OCI-LY7 (cell line): ENCODE data around the gene SDC3. TPM values are rescaled to one million over a fixed set of nuclear protein-coding genes. Genes with fewer than 3 reads are reported as not detected.

Experiments used
- BruUV-seq: library from RNA; stranded (reverse); fragments of 400-500 nt; replicated peaks from 2 replicates; lab custom pipeline; 2021; lab: Mats Ljungman, UMichigan
- CTCF ChIA-PET: fragments of 300-600 bp; sonication (Branson Sonifier 250); formaldehyde crosslinking; loops from one replicate; lab custom pipeline; 2022; ENCODE audit warnings: antibody characterized with exemption; ENCODE audit not compliant: unreplicated experiment; lab: Charles Lee
- POLR2A ChIA-PET: fragments of 300-600 bp; sonication (Branson Sonifier 250); formaldehyde crosslinking; loops from one replicate; lab custom pipeline; 2022; ENCODE audit warnings: antibody characterized with exemption; lab: Charles Lee
- DNase-seq: peaks from one replicate; pipeline ENCODE4 v3.0.0-alpha.2; 2015; ENCODE audit warnings: low spot score
- H2AFZ ChIP-seq: fragments of 200-600 bp; sonication (generic), shearing (Covaris generic); 2 replicates; pipeline ENCODE4 v1.6.1; 2014; ENCODE audit warnings: mild to moderate bottlenecking, antibody characterized with exemption, low read length, moderate library complexity
- H3K27ac ChIP-seq: fragments of 200-600 bp; sonication (generic); 2 replicates; pipeline ENCODE4 v1.5.1; 2014; ENCODE audit warnings: mixed run types, low read depth, mild to moderate bottlenecking, moderate library complexity, low read length, inconsistent platforms; ENCODE audit not compliant: poor library complexity, severe bottlenecking
- H3K36me3 ChIP-seq: fragments of 200-600 bp; sonication (generic); 2 replicates; pipeline ENCODE4 v1.6.1; 2014; ENCODE audit warnings: mild to moderate bottlenecking, antibody characterized with exemption, low read length, moderate library complexity, mixed read lengths; ENCODE audit not compliant: insufficient read depth
- H3K4me1 ChIP-seq: fragments of 200-600 bp; sonication (generic); 2 replicates; pipeline ENCODE4 v1.5.1; 2014; ENCODE audit warnings: mild to moderate bottlenecking, low read length; ENCODE audit not compliant: insufficient read depth, poor library complexity, severe bottlenecking
- H3K4me2 ChIP-seq: fragments of 200-600 bp; sonication (generic); 2 replicates; pipeline ENCODE4 v1.6.1; 2014; ENCODE audit warnings: mild to moderate bottlenecking, low read length
- H3K4me3 ChIP-seq: fragments of 200-600 bp; sonication (generic); 2 replicates; pipeline ENCODE4 v1.5.1; 2014; ENCODE audit warnings: mild to moderate bottlenecking, low read depth, low read length; ENCODE audit not compliant: poor library complexity, severe bottlenecking
- H3K79me2 ChIP-seq: fragments of 200-600 bp; sonication (generic); 2 replicates; pipeline ENCODE4 v1.6.1; 2016; ENCODE audit warnings: low read depth, mild to moderate bottlenecking, low read length, moderate library complexity, mixed read lengths; ENCODE audit not compliant: insufficient read depth
- H3K9me2 ChIP-seq: fragments of 200-600 bp; sonication (generic); 2 replicates; pipeline ENCODE4 v1.6.1; 2016; ENCODE audit warnings: mild to moderate bottlenecking, low read length, mixed read lengths; ENCODE audit not compliant: insufficient read depth
- H3K9me3 ChIP-seq: fragments of 200-600 bp; sonication (generic); 2 replicates; pipeline ENCODE4 v1.6.1; 2014; ENCODE audit warnings: mild to moderate bottlenecking, mixed run types, low read length, mixed read lengths
- H4K20me1 ChIP-seq: fragments of 200-600 bp; sonication (generic); 2 replicates; pipeline ENCODE4 v1.6.1; 2014; ENCODE audit warnings: mild to moderate bottlenecking, antibody characterized with exemption, low read length, moderate library complexity, mixed read lengths; ENCODE audit not compliant: insufficient read depth
- EZH2phosphoT487 ChIP-seq: fragments of 200-600 bp; sonication (generic); IDR thresholded peaks from 2 replicates; pipeline ENCODE4 v1.6.1; 2018; ENCODE audit warnings: low read depth, borderline replicate concordance, mild to moderate bottlenecking, mixed run types, antibody characterized with exemption, low read length, moderate library complexity, mixed read lengths
- intact Hi-C: fragments of 100-400 bp; cut with micrococcal nuclease; formaldehyde crosslinking; loops from one replicate; pipeline ENCODE4 v1.10.0; 2022; ENCODE audit not compliant: unreplicated experiment
- total RNA-seq, 2 experiments: library from RNA; depleted of rRNA in 1 of 2; stranded (reverse); fragments of >200 nt in 1 of 2; shearing (Covaris generic) in 1 of 2; gene quantifications; 2 replicates each; pipeline ENCODE4 v1.2.3, GENCODE V29; 2014 to 2022
- TF ChIP-seq, protein P1 (sequence below): fragments of 200-600 bp; sonication (generic); conservative IDR thresholded peaks from 2 replicates; pipeline ENCODE4 v1.5.1; 2014; ENCODE audit warnings: mild to moderate bottlenecking, antibody characterized with exemption, low read length, moderate library complexity, mixed read lengths

SDC3 gene
- total RNA-seq, 2 experiments from 2014 or later = not detected

DNA sequence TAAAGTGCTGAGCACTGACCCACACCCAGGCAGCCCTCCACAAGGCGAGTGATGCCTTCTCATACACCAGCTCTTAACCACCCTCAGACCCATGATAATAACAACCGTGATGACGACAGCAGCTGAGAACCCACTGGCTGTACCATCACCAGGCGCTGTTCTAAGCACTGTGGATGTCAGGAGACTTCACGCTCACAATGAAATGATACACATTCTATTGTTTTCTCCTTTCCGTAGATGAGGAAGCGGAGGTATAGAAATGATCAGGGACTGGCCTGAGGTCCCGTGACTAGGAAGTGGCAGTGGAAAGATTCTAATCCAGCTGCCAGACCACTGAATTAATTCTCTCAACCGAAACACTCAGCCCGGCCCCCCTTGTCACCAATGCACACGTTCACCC lies 32.6 kb downstream of the SDC3 start:
- H3K79me2 ChIP-seq = no peaks in the 10 kb centered on the region
- H3K36me3 ChIP-seq = no peaks in the 10 kb centered on the region
- H4K20me1 ChIP-seq = no peaks in the 10 kb centered on the region
- no TSS peak for BruUV-seq
- no peaks in the 10 kb centered on the region for H3K9me2 ChIP-seq
- POLR2A ChIA-PET = interaction anchor here (0.6 kb wide), 1 partner anchor 1773 kb away, joined by 3 read pairs; no protein-coding TSS in a partner anchor
- no peak overlapping the region for H3K27ac ChIP-seq
- no peak overlapping the region for H3K4me2 ChIP-seq
- H3K4me1 ChIP-seq = peaks cover 2% of the 10 kb centered on the region
- H3K4me3 ChIP-seq = no peak overlapping the region
- intact Hi-C loops = no loop called here
- no peaks in the 10 kb centered on the region for H3K9me3 ChIP-seq
- DNase-seq = no peak
- no peak for TF ChIP-seq EZH2phosphoT487
- TF ChIP-seq, protein P1, sequence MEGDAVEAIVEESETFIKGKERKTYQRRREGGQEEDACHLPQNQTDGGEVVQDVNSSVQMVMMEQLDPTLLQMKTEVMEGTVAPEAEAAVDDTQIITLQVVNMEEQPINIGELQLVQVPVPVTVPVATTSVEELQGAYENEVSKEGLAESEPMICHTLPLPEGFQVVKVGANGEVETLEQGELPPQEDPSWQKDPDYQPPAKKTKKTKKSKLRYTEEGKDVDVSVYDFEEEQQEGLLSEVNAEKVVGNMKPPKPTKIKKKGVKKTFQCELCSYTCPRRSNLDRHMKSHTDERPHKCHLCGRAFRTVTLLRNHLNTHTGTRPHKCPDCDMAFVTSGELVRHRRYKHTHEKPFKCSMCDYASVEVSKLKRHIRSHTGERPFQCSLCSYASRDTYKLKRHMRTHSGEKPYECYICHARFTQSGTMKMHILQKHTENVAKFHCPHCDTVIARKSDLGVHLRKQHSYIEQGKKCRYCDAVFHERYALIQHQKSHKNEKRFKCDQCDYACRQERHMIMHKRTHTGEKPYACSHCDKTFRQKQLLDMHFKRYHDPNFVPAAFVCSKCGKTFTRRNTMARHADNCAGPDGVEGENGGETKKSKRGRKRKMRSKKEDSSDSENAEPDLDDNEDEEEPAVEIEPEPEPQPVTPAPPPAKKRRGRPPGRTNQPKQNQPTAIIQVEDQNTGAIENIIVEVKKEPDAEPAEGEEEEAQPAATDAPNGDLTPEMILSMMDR = no peak
- CTCF ChIA-PET = no interaction called here
- H2AFZ ChIP-seq = no peak overlapping the region

DNA sequence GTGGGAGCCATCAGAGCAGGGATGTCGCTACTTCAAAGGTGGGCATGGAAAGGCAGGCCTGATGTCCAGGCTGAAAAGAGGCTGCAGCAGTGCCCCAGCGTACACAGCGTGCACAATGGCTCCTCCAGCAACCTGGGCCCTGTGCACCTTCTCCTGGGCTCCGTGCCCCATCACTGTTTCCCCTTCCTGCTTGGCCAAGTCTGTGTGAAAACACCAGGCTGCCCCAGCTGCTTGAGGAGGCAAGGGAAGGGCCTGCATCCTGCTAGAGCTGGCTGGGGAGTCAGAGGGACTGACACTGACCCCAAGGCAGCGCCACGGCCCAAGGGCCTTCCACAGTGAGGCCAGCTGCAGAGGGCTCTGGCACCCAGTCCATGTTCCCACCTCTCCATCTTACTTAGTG lies 33.4 kb downstream of the SDC3 start:
- Histone ChIP-seq H3K79me2 (no peaks in the 10 kb centered on the region), H3K4me1 (no peaks in the 10 kb centered on the region), H3K9me2 (no peaks in the 10 kb centered on the region), H3K4me2 (no peak overlapping the region), H2AFZ (no peak overlapping the region), H3K9me3 (no peaks in the 10 kb centered on the region), H4K20me1 (no peaks in the 10 kb centered on the region), H3K27ac (no peak overlapping the region), H3K36me3 (no peaks in the 10 kb centered on the region), H3K4me3 (no peak overlapping the region)
- intact Hi-C loops = no loop called here
- POLR2A ChIA-PET = interaction anchor here (0.5 to 0.6 kb wide), 2 partner anchors 35 to 1774 kb away, joined by 3 read pairs; no protein-coding TSS in a partner anchor
- TF ChIP-seq, protein P1 = no peak
- no peak for TF ChIP-seq EZH2phosphoT487
- no peak for DNase-seq
- CTCF ChIA-PET = no interaction called here
- BruUV-seq = no TSS peak

DNA sequence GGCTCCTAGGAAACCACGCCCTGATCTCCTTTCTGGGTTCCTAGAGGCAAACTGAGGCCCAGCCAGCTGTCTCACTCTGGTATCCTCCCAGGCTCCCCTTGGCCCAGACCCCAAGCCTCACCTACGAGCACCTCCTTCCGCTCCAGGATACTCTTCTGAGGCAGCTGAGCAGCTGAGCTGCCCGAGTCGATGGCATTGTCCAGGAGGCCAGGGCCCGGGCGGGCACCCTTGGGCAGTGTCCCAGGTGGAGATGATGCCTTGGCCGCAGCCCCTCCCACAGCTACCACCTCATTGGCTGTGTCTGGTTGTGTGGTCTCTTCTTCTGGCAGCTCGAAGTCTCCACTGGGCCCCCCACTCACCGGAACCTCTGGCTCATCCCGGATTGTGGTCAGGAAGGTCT lies 34.4 kb downstream of the SDC3 start:
- no peak overlapping the region for H3K27ac ChIP-seq
- BruUV-seq = no TSS peak
- POLR2A ChIA-PET = no interaction called here

More for the DNA sequence above, 34.4 kb downstream of the SDC3 start:
- intact Hi-C loops = no loop called here
- no peaks in the 10 kb centered on the region for H4K20me1 ChIP-seq
- CTCF ChIA-PET = no interaction called here
- no peaks in the 10 kb centered on the region for H3K79me2 ChIP-seq
- DNase-seq = no peak
- TF ChIP-seq EZH2phosphoT487 = no peak
- TF ChIP-seq, protein P1 = no peak
- H3K4me2 ChIP-seq = no peak overlapping the region
- H3K9me3 ChIP-seq = no peaks in the 10 kb centered on the region
- no peaks in the 10 kb centered on the region for H3K9me2 ChIP-seq
- no peak overlapping the region for H3K4me3 ChIP-seq
- no peak overlapping the region for H2AFZ ChIP-seq
- H3K4me1 ChIP-seq = no peaks in the 10 kb centered on the region
- no peaks in the 10 kb centered on the region for H3K36me3 ChIP-seq
